Activated CD8-positive, alpha-beta memory T cell treated with anti-CD3 and anti-CD28 coated beads, Interleukin-2, amount 50 U/mL, for 24 hours (primary cell): ENCODE data around the gene DHRS11.
A peak's percentile ranks its signal among the peaks of the same experiment; 100 is the strongest.

Source experiments
- DNase-seq: peaks from one replicate; pipeline ENCODE4 v3.0.0-alpha.2; 2020; ENCODE audit errors: extremely low read depth

Gene DHRS11

GRCh38 chr17:36614081-36614480 is 22.4 kb downstream of the DHRS11 start:
- no peak for DNase-seq

GRCh38 chr17:36614933-36615332 is 23.3 kb downstream of the DHRS11 start:
- no peak for DNase-seq

GRCh38 chr17:36616061-36617029 is 24.7 kb downstream of the DHRS11 start:
- no peak for DNase-seq

GRCh38 chr17:36617773-36618172 is 26.1 kb downstream of the DHRS11 start:
- DNase-seq: no peak

GRCh38 chr17:36623281-36623680 is 31.6 kb downstream of the DHRS11 start:
- DNase-seq: no peak

GRCh38 chr17:36625188-36625587 is 33.5 kb downstream of the DHRS11 start:
- no peak for DNase-seq

GRCh38 chr17:36627101-36627500 is 35.4 kb downstream of the DHRS11 start:
- DNase-seq: no peak

- DNase-seq: no peak
Observed at GRCh38 chr17:36628576-36628975, 36.9 kb downstream of the DHRS11 start.

GRCh38 chr17:36629252-36629847 is 37.7 kb downstream of the DHRS11 start:
- peak; percentile 54 for DNase-seq

- DNase-seq: no peak
Observed at GRCh38 chr17:36629970-36630502, 38.4 kb downstream of the DHRS11 start.

GRCh38 chr17:36631022-36631421 is 39.3 kb downstream of the DHRS11 start:
- no peak for DNase-seq

GRCh38 chr17:36632916-36633771 is 41.5 kb downstream of the DHRS11 start:
- no peak for DNase-seq

GRCh38 chr17:36640346-36640745 is 48.7 kb downstream of the DHRS11 start:
- no peak for DNase-seq

GRCh38 chr17:36640836-36641235 is 49.2 kb downstream of the DHRS11 start:
- no peak for DNase-seq

GRCh38 chr17:36641331-36641876 is 49.7 kb downstream of the DHRS11 start:
- DNase-seq: no peak

GRCh38 chr17:36641877-36642845 is 50.5 kb downstream of the DHRS11 start:
- no peak for DNase-seq

GRCh38 chr17:36643086-36643685 is 51.5 kb downstream of the DHRS11 start:
- no peak for DNase-seq

- no peak for DNase-seq
Observed at GRCh38 chr17:36645422-36645821, 53.7 kb downstream of the DHRS11 start.

- no peak for DNase-seq
Observed at GRCh38 chr17:36647636-36648035, 56.0 kb downstream of the DHRS11 start.
